Central memory CD8-positive, alpha-beta T cell (primary cell): ENCODE results near the gene HPS5.
"Not testable (repeated sequence)": the region's sequence is repeated elsewhere in the genome, so short reads cannot be mapped to it uniquely, and the experiment has no call there.

Source experiments
- ATAC-seq: fragments of 150-1000 bp; cut with Tn5 transposase; replicated peaks from 2 replicates; pipeline ENCODE4 v1.10.0; 2022; ENCODE audit warnings: mild to moderate bottlenecking, moderate FRiP score, moderate number of reproducible peaks; ENCODE audit not compliant: poor library complexity, severe bottlenecking; ENCODE audit errors: extremely low read depth
- DNase-seq, 2 donors: peaks; one replicate each; pipeline ENCODE4 v3.0.0; 2021; ENCODE audit warnings: low spot score in 2 of 2
- H3K27ac Mint-ChIP-seq: one replicate; pipeline ENCODE4 v1.8.0; 2022; ENCODE audit warnings: low read depth, mild to moderate bottlenecking, moderate library complexity, mixed read lengths
- H3K27me3 Mint-ChIP-seq: one replicate; pipeline ENCODE4 v1.8.0; 2022; ENCODE audit warnings: mixed read lengths
- H3K36me3 Mint-ChIP-seq: one replicate; pipeline ENCODE4 v1.8.0; 2022; ENCODE audit warnings: mild to moderate bottlenecking, moderate library complexity, mixed read lengths; ENCODE audit not compliant: insufficient read depth
- H3K4me1 Mint-ChIP-seq: one replicate; pipeline ENCODE4 v1.8.0; 2022; ENCODE audit warnings: mixed read lengths
- H3K4me3 Mint-ChIP-seq: one replicate; pipeline ENCODE4 v1.8.0; 2022; ENCODE audit warnings: mild to moderate bottlenecking, moderate library complexity, mixed read lengths
- H3K9me3 Mint-ChIP-seq: one replicate; pipeline ENCODE4 v1.8.0; 2022; ENCODE audit warnings: mixed read lengths

The HPS5 gene

GRCh38 chr11:18347471-18348125 lies 25.7 kb upstream of the HPS5 start:
- no peak overlapping the region for H3K27ac Mint-ChIP-seq
- DNase-seq = no peak
- H3K36me3 Mint-ChIP-seq = peaks cover 47% of the 10 kb centered on the region
- no peak overlapping the region for H3K4me3 Mint-ChIP-seq
- no peaks in the 10 kb centered on the region for H3K27me3 Mint-ChIP-seq
- H3K4me1 Mint-ChIP-seq = no peaks in the 10 kb centered on the region
- ATAC-seq = no peak
- no peaks in the 10 kb centered on the region for H3K9me3 Mint-ChIP-seq

- no peaks in the 10 kb centered on the region for H3K9me3 Mint-ChIP-seq
These were observed 11.0 kb upstream of the HPS5 start for GRCh38 chr11:18332891-18333290.

GRCh38 chr11:18332302-18332701 lies 10.4 kb upstream of the HPS5 start:
- H3K4me1 Mint-ChIP-seq = peaks cover 53% of the 10 kb centered on the region
- peak; percentile 71 for ATAC-seq
- no peaks in the 10 kb centered on the region for H3K9me3 Mint-ChIP-seq
- no peaks in the 10 kb centered on the region for H3K27me3 Mint-ChIP-seq
- H3K4me3 Mint-ChIP-seq = peak overlapping the region; percentile 69
- H3K27ac Mint-ChIP-seq = peak overlapping the region; percentile 91
- no peak for DNase-seq
- H3K36me3 Mint-ChIP-seq = peaks cover 50% of the 10 kb centered on the region

More at GRCh38 chr11:18332891-18333290, 11.0 kb upstream of the HPS5 start:
- DNase-seq = no peak
- Mint-ChIP-seq H3K27me3 (no peaks in the 10 kb centered on the region), H3K27ac (peak overlapping the region; percentile 91), H3K36me3 (peaks cover 52% of the 10 kb centered on the region), H3K4me3 (peak overlapping the region; percentile 69), H3K4me1 (peaks cover 53% of the 10 kb centered on the region)
- ATAC-seq = peak; percentile 86

- H3K27me3 Mint-ChIP-seq = no peaks in the 10 kb centered on the region
- no peak for ATAC-seq
- peak overlapping the region; percentile 69 for H3K4me3 Mint-ChIP-seq
- peaks cover 56% of the 10 kb centered on the region for H3K4me1 Mint-ChIP-seq
- DNase-seq = no peak
- H3K36me3 Mint-ChIP-seq = peaks cover 46% of the 10 kb centered on the region
- no peaks in the 10 kb centered on the region for H3K9me3 Mint-ChIP-seq
- H3K27ac Mint-ChIP-seq = peak overlapping the region; percentile 91
These were observed 9.0 kb upstream of the HPS5 start for GRCh38 chr11:18330921-18331320.

- Mint-ChIP-seq H3K9me3 (no peaks in the 10 kb centered on the region), H3K27ac (peak overlapping the region; percentile 91), H3K36me3 (peaks cover 45% of the 10 kb centered on the region), H3K4me1 (peaks cover 61% of the 10 kb centered on the region), H3K27me3 (no peaks in the 10 kb centered on the region), H3K4me3 (peak overlapping the region; percentile 69)
- DNase-seq (no peak), ATAC-seq (no peak)
These were observed 7.4 kb upstream of the HPS5 start for GRCh38 chr11:18329196-18329870.

GRCh38 chr11:18324381-18324780 lies 2.4 kb upstream of the HPS5 start:
- no peak for ATAC-seq
- peaks cover 67% of the 10 kb centered on the region for H3K4me1 Mint-ChIP-seq
- peaks cover 49% of the 10 kb centered on the region for H3K36me3 Mint-ChIP-seq
- peak overlapping the region; percentile 94 for H3K4me3 Mint-ChIP-seq
- no peaks in the 10 kb centered on the region for H3K27me3 Mint-ChIP-seq
- H3K9me3 Mint-ChIP-seq = no peaks in the 10 kb centered on the region
- H3K27ac Mint-ChIP-seq = peak overlapping the region; percentile 99
- DNase-seq = no peak

GRCh38 chr11:18323881-18324280 lies 1.9 kb upstream of the HPS5 start:
- not testable (repeated sequence) for ATAC-seq, H3K9me3 Mint-ChIP-seq, DNase-seq, H3K27me3 Mint-ChIP-seq
- H3K36me3 Mint-ChIP-seq = peaks cover 49% of the 10 kb centered on the region
- peak overlapping the region; percentile 99 for H3K27ac Mint-ChIP-seq
- H3K4me1 Mint-ChIP-seq = peaks cover 68% of the 10 kb centered on the region
- H3K4me3 Mint-ChIP-seq = peak overlapping the region; percentile 94

GRCh38 chr11:18322818-18323570 lies 1.1 kb upstream of the HPS5 start:
- H3K9me3 Mint-ChIP-seq = no peaks in the 10 kb centered on the region
- no peak for ATAC-seq
- H3K4me3 Mint-ChIP-seq = peak overlapping the region; percentile 94
- H3K4me1 Mint-ChIP-seq = peaks cover 77% of the 10 kb centered on the region
- peak overlapping the region; percentile 99 for H3K27ac Mint-ChIP-seq
- H3K36me3 Mint-ChIP-seq = peaks cover 43% of the 10 kb centered on the region
- no peak for DNase-seq
- H3K27me3 Mint-ChIP-seq = no peaks in the 10 kb centered on the region

- no peaks in the 10 kb centered on the region for H3K27me3 Mint-ChIP-seq
These were observed 367 bp downstream of the HPS5 start for GRCh38 chr11:18321578-18321968.

GRCh38 chr11:18320617-18321016 lies 1.3 kb downstream of the HPS5 start:
- Mint-ChIP-seq H3K36me3 (peaks cover 38% of the 10 kb centered on the region), H3K27me3 (no peaks in the 10 kb centered on the region), H3K9me3 (no peaks in the 10 kb centered on the region), H3K4me3 (peak overlapping the region; percentile 94), H3K27ac (peak overlapping the region; percentile 99), H3K4me1 (peaks cover 81% of the 10 kb centered on the region)
- no peak for ATAC-seq
- no peak for DNase-seq

More at GRCh38 chr11:18321578-18321968, 367 bp downstream of the HPS5 start:
- DNase-seq (no peak), ATAC-seq (peak; percentile 5)
- Mint-ChIP-seq H3K4me1 (peaks cover 79% of the 10 kb centered on the region), H3K9me3 (no peaks in the 10 kb centered on the region), H3K27ac (peak overlapping the region; percentile 99), H3K36me3 (peaks cover 40% of the 10 kb centered on the region), H3K4me3 (peak overlapping the region; percentile 94)

- peak overlapping the region; percentile 99 for H3K27ac Mint-ChIP-seq
- DNase-seq = no peak
These were observed 2.0 kb downstream of the HPS5 start for GRCh38 chr11:18319914-18320313.

GRCh38 chr11:18317551-18317950 lies 4.4 kb downstream of the HPS5 start:
- ATAC-seq = no peak
- Mint-ChIP-seq H3K27ac (no peak overlapping the region), H3K9me3 (no peaks in the 10 kb centered on the region), H3K36me3 (peaks cover 31% of the 10 kb centered on the region), H3K4me1 (peaks cover 62% of the 10 kb centered on the region), H3K27me3 (no peaks in the 10 kb centered on the region), H3K4me3 (no peak overlapping the region)
- no peak for DNase-seq

More at GRCh38 chr11:18319914-18320313, 2.0 kb downstream of the HPS5 start:
- Mint-ChIP-seq H3K4me3 (peak overlapping the region; percentile 18), H3K36me3 (peaks cover 35% of the 10 kb centered on the region), H3K9me3 (no peaks in the 10 kb centered on the region), H3K27me3 (no peaks in the 10 kb centered on the region), H3K4me1 (peaks cover 80% of the 10 kb centered on the region)
- no peak for ATAC-seq
